SK-MEL-5 (cell line): ENCODE data around the gene ACTL8. TPM values are rescaled to one million over a fixed set of nuclear protein-coding genes. Genes with fewer than 3 reads are reported as not detected.

Experiments
- DNase-seq: peaks from one replicate; pipeline ENCODE4 v3.0.0-alpha.2; 2016; ENCODE audit warnings: low read depth, low spot score
- in situ Hi-C: cut with HindIII; loops from 2 replicates; pipeline ENCODE4 v1.10.0; 2016; ENCODE audit warnings: low sequenced_read_pairs, high pct_unique_total_duplicates, low pct_unique_long_range_greater_than_20kb
- total RNA-seq: library from RNA; depleted of rRNA; stranded (reverse); fragments of >200 nt; shearing (Covaris generic); gene quantifications from 2 replicates; pipeline ENCODE4 v1.2.3, GENCODE V29; 2014

Gene ACTL8
- total RNA-seq, 1 experiment from 2014 or later = 0.40 TPM

GRCh38 chr1:17847111-17847510 lies 92.0 kb downstream of the ACTL8 start:
- in situ Hi-C loops = no loop called here
- DNase-seq = no peak

- no peak for DNase-seq
These were observed 94.1 kb downstream of the ACTL8 start for GRCh38 chr1:17849216-17849615.

GRCh38 chr1:17851056-17851455 lies 95.9 kb downstream of the ACTL8 start:
- in situ Hi-C loops = no loop called here
- no peak for DNase-seq

More at GRCh38 chr1:17849216-17849615, 94.1 kb downstream of the ACTL8 start:
- in situ Hi-C loops = no loop called here

- DNase-seq = no peak
- in situ Hi-C loops = no loop called here
These were observed 97.2 kb downstream of the ACTL8 start for GRCh38 chr1:17852383-17852782.

- no peak for DNase-seq
- in situ Hi-C loops = no loop called here
These were observed 98.3 kb downstream of the ACTL8 start for GRCh38 chr1:17853241-17853935.

- DNase-seq = no peak
- in situ Hi-C loops = no loop called here
These were observed 101.5 kb downstream of the ACTL8 start for GRCh38 chr1:17856496-17857108.

- in situ Hi-C loops = no loop called here
- DNase-seq = no peak
These were observed 102.0 kb downstream of the ACTL8 start for GRCh38 chr1:17857109-17857499.

- DNase-seq = no peak
- in situ Hi-C loops = no loop called here
These were observed 102.9 kb downstream of the ACTL8 start for GRCh38 chr1:17857996-17858395.

- no peak for DNase-seq
- in situ Hi-C loops = no loop called here
These were observed 105.7 kb downstream of the ACTL8 start for GRCh38 chr1:17860812-17861211.

- DNase-seq = no peak
- in situ Hi-C loops = no loop called here
These were observed 106.6 kb downstream of the ACTL8 start for GRCh38 chr1:17861685-17862084.

GRCh38 chr1:17862121-17862520 lies 107.0 kb downstream of the ACTL8 start:
- in situ Hi-C loops = no loop called here
- no peak for DNase-seq

- in situ Hi-C loops = no loop called here
- peak; percentile 6 for DNase-seq
These were observed 111.0 kb downstream of the ACTL8 start for GRCh38 chr1:17865912-17866739.

GRCh38 chr1:17866740-17867029 lies 111.6 kb downstream of the ACTL8 start:
- in situ Hi-C loops = no loop called here
- DNase-seq = no peak

- in situ Hi-C loops = no loop called here
- DNase-seq = no peak
These were observed 112.3 kb downstream of the ACTL8 start for GRCh38 chr1:17867470-17867869.

GRCh38 chr1:17869815-17870214 lies 114.7 kb downstream of the ACTL8 start:
- no peak for DNase-seq
- in situ Hi-C loops = no loop called here

- in situ Hi-C loops = no loop called here
- no peak for DNase-seq
These were observed 115.5 kb downstream of the ACTL8 start for GRCh38 chr1:17870679-17871078.

- no peak for DNase-seq
- in situ Hi-C loops = no loop called here
These were observed 118.0 kb downstream of the ACTL8 start for GRCh38 chr1:17873007-17873675.

GRCh38 chr1:17874231-17874630 lies 119.1 kb downstream of the ACTL8 start:
- in situ Hi-C loops = no loop called here
- DNase-seq = no peak
